ENCODE measurements around the gene TP63. TPM values are rescaled to one million over a fixed set of nuclear protein-coding genes. Genes with fewer than 3 reads are reported as not detected.

TP63 gene
- total RNA-seq, 3 donors from 2014 or later (not counting 1 experiment from before 2014, with no cell fraction given), result 0.30 TPM; not detected in 2

DNA sequence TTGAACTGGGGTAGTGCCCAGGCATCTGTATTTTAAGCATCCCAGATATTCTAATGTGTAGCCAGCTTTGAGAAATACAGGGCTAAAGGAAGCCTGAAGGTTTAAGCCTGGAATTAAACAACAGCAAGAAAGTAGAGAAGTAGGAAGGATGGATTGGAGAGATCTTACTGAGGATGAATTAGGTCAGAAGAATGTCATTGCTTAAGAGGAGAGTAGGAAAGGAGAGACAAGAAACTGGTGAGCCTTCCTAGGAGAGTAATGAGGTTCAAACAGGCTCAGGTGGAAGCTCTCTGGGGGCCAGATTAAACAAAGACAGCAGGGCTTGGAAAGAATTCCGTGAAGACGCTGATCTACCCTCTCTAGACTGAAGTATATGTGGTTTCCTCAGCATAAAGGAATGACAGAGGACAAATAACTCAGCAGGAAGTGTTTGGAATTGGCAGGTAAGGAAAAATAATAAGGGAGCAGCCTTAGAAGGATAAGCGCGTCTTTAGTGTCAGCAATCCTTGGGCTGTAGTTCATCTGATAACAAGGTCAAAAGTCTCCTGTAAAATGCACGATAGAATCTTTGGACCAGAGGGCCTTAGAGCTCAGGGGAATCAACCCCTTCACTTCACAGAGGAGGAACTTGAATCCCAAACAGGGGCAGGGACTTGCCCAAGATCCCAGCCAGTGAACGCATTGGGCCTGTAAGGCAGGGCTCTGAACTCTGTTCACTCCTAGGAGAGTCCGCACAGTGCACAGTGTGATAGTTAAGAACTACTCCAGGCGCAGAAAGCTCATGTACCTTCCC is 90.9 kb downstream of the TP63 start:
- H3K36me3 ChIP-seq (ENCODE audit: control insufficient read depth, insufficient read depth, low read length), result no peaks in the 10 kb centered on the region
- Mint-ChIP-seq H3K4me1 (no peaks in the 10 kb centered on the region), H3K27me3 (ENCODE audit: low read depth in 2 of 2) (no peaks in the 10 kb centered on the region), H3K27ac (no peak overlapping the region), H3K4me3 (no peak overlapping the region), H3K36me3 (no peaks in the 10 kb centered on the region), H3K9me3 (peaks cover 2 to 3% of the 10 kb centered on the region in 2 donors)
- TF ChIP-seq, protein P1, sequence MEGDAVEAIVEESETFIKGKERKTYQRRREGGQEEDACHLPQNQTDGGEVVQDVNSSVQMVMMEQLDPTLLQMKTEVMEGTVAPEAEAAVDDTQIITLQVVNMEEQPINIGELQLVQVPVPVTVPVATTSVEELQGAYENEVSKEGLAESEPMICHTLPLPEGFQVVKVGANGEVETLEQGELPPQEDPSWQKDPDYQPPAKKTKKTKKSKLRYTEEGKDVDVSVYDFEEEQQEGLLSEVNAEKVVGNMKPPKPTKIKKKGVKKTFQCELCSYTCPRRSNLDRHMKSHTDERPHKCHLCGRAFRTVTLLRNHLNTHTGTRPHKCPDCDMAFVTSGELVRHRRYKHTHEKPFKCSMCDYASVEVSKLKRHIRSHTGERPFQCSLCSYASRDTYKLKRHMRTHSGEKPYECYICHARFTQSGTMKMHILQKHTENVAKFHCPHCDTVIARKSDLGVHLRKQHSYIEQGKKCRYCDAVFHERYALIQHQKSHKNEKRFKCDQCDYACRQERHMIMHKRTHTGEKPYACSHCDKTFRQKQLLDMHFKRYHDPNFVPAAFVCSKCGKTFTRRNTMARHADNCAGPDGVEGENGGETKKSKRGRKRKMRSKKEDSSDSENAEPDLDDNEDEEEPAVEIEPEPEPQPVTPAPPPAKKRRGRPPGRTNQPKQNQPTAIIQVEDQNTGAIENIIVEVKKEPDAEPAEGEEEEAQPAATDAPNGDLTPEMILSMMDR (IDR thresholded peaks at IDR 0.05), result no peak
- intact Hi-C loops (cut with micrococcal nuclease), result no loop called here
- H3K27me3 ChIP-seq (ENCODE audit: control insufficient read depth, insufficient read depth, low read length), result no peaks in the 10 kb centered on the region
- no peak overlapping the region for H3K27ac ChIP-seq (ENCODE audit: low read length)
- WGBS (ENCODE audit: insufficient coverage), result 88% methylated on average over 7 of the region's 8 CpGs
- ATAC-seq (no peak), DNase-seq (no peak)
- H3K4me3 ChIP-seq (ENCODE audit: low read length), result no peak overlapping the region
- no peaks in the 10 kb centered on the region for H3K9me3 ChIP-seq (ENCODE audit: control insufficient read depth, insufficient read depth, low read length)
- no peaks in the 10 kb centered on the region for H3K4me1 ChIP-seq (ENCODE audit: control insufficient read depth, insufficient read depth, low read length)

GRCh38 chr3:189724356-189724755 is 93.2 kb downstream of the TP63 start:
- Histone ChIP-seq H3K9me3 (ENCODE audit: control insufficient read depth, insufficient read depth, low read length) (no peaks in the 10 kb centered on the region), H3K4me1 (ENCODE audit: control insufficient read depth, insufficient read depth, low read length) (no peaks in the 10 kb centered on the region), H3K4me3 (ENCODE audit: low read length) (no peak overlapping the region), H3K27ac (ENCODE audit: low read length) (no peak overlapping the region), H3K36me3 (ENCODE audit: control insufficient read depth, insufficient read depth, low read length) (no peaks in the 10 kb centered on the region), H3K27me3 (ENCODE audit: control insufficient read depth, insufficient read depth, low read length) (no peaks in the 10 kb centered on the region)
- Mint-ChIP-seq H3K27me3 (ENCODE audit: low read depth in 2 of 2) (no peaks in the 10 kb centered on the region), H3K36me3 (peaks cover 10% of the 10 kb centered on the region), H3K27ac (no peak overlapping the region), H3K4me1 (no peaks in the 10 kb centered on the region), H3K4me3 (no peak overlapping the region), H3K9me3 (peaks cover 6 to 9% of the 10 kb centered on the region in 2 donors)
- TF ChIP-seq, protein P1 (IDR thresholded peaks at IDR 0.05), result no peak
- ATAC-seq, result no peak
- DNase-seq, result no peak
- intact Hi-C loops (cut with micrococcal nuclease), result no loop called here
- WGBS (ENCODE audit: insufficient coverage), result 92% methylated on average over 3 of the region's 4 CpGs

DNA sequence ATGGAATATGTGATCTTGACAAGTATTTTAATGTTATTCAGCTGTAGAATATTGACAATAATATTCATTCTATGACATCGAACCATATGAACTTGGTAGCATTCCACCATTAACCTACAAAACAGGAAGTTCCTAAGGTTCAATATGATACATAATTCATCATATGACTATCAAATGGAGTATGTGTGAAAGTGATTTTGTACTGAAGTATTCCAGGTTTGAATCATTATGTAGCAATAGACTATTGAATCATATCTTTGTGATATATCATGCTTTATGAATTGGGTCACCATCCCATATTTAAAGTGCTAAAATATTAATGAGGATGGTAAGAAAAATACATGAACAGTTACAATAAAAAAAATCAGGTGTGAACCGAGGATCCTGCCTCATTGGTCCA is 95.1 kb downstream of the TP63 start:
- Mint-ChIP-seq H3K27ac (no peak overlapping the region), H3K4me1 (no peaks in the 10 kb centered on the region), H3K36me3 (peaks cover 10% of the 10 kb centered on the region), H3K27me3 (ENCODE audit: low read depth in 2 of 2) (no peaks in the 10 kb centered on the region), H3K4me3 (no peak overlapping the region), H3K9me3 (peaks cover 4 to 12% of the 10 kb centered on the region in 2 donors)
- no peak for DNase-seq
- no peaks in the 10 kb centered on the region for H3K27me3 ChIP-seq (ENCODE audit: control insufficient read depth, insufficient read depth, low read length)
- ATAC-seq, result no peak
- intact Hi-C loops (cut with micrococcal nuclease), result no loop called here
- no peaks in the 10 kb centered on the region for H3K4me1 ChIP-seq (ENCODE audit: control insufficient read depth, insufficient read depth, low read length)
- H3K4me3 ChIP-seq (ENCODE audit: low read length), result no peak overlapping the region
- TF ChIP-seq, protein P1 (IDR thresholded peaks at IDR 0.05), result no peak
- H3K36me3 ChIP-seq (ENCODE audit: control insufficient read depth, insufficient read depth, low read length), result no peaks in the 10 kb centered on the region
- 89% methylated on average over 1 of the region's 2 CpGs for WGBS (ENCODE audit: insufficient coverage)
- no peaks in the 10 kb centered on the region for H3K9me3 ChIP-seq (ENCODE audit: control insufficient read depth, insufficient read depth, low read length)
- H3K27ac ChIP-seq (ENCODE audit: low read length), result no peak overlapping the region

DNA sequence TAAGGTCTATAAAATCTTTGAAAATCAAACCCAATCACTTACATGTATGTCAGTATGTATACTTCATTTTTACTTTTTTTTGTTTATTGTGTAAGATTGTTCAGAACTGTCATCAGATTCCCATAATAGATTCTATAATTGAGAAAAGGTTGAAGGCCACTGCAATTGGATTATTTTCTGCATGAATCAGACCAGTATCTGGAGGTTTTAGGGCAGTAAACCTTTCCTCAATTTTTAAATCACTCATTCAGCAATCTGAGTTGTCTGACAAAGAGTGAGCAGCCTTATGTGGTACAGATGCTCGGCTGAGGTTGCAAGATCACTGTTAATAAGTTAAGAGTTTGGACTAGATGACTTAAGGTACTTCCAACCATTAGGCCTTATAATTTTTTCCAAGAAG is 96.0 kb downstream of the TP63 start:
- TF ChIP-seq, protein P1 (IDR thresholded peaks at IDR 0.05), result no peak
- no peaks in the 10 kb centered on the region for H3K36me3 ChIP-seq (ENCODE audit: control insufficient read depth, insufficient read depth, low read length)
- H3K4me3 Mint-ChIP-seq, result no peak overlapping the region

More for the DNA sequence above, 96.0 kb downstream of the TP63 start:
- intact Hi-C loops (cut with micrococcal nuclease), result no loop called here
- Histone ChIP-seq H3K9me3 (ENCODE audit: control insufficient read depth, insufficient read depth, low read length) (no peaks in the 10 kb centered on the region), H3K4me3 (ENCODE audit: low read length) (no peak overlapping the region), H3K4me1 (ENCODE audit: control insufficient read depth, insufficient read depth, low read length) (no peaks in the 10 kb centered on the region), H3K27me3 (ENCODE audit: control insufficient read depth, insufficient read depth, low read length) (no peaks in the 10 kb centered on the region), H3K27ac (ENCODE audit: low read length) (no peak overlapping the region)
- H3K27me3 Mint-ChIP-seq (ENCODE audit: low read depth in 2 of 2), result no peaks in the 10 kb centered on the region
- H3K9me3 Mint-ChIP-seq, result peaks cover 4 to 12% of the 10 kb centered on the region in 2 donors
- peaks cover 10% of the 10 kb centered on the region for H3K36me3 Mint-ChIP-seq
- ATAC-seq (no peak), DNase-seq (no peak)
- no peak overlapping the region for H3K27ac Mint-ChIP-seq
- 75% methylated on average over 1 of the region's 1 CpG for WGBS (ENCODE audit: insufficient coverage)
- no peaks in the 10 kb centered on the region for H3K4me1 Mint-ChIP-seq

All from natural killer cell (primary cell).